Activated gamma-delta T cell treated with Interleukin-2 at 50 U/mL for 16 hours (primary cell): ENCODE data around the gene P2RY14.
"Not testable (repeated sequence)": the region's sequence is repeated elsewhere in the genome, so short reads cannot be mapped to it uniquely, and the experiment has no call there.

ENCODE experiments used
- DNase-seq: peaks from one replicate; pipeline ENCODE4 v3.0.0-alpha.2; 2020

P2RY14 gene

DNA sequence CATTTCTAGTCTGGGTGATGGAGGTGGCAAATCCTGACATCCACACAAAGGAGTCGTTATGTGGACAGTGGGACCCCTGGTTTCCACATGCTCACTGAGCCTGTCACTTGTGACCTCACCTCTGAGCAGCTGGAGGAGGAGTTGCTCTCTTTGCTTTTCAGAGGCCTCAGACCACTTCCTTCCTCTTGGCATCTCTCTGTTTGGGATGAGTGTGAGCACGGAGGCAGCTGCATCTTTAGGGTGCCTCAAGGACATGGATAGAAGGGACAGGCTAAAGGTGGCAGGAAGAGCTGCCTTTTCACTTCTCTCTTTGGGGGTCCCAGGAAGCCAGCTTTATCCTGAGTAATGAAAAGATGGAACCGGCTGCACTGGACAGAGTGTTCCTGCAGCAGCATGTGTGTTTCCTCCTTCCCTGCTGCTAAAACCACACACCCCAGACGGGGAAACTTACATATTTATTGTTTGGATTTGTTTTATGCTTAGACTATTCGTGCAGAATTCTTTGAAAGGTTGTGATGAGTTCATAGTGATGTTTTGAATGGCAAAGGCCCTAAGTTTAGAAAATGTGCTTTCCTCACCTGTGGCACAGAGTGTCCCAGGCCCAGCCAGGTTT, 107.1 kb downstream of the P2RY14 start:
- peak; percentile 34 for DNase-seq

DNA sequence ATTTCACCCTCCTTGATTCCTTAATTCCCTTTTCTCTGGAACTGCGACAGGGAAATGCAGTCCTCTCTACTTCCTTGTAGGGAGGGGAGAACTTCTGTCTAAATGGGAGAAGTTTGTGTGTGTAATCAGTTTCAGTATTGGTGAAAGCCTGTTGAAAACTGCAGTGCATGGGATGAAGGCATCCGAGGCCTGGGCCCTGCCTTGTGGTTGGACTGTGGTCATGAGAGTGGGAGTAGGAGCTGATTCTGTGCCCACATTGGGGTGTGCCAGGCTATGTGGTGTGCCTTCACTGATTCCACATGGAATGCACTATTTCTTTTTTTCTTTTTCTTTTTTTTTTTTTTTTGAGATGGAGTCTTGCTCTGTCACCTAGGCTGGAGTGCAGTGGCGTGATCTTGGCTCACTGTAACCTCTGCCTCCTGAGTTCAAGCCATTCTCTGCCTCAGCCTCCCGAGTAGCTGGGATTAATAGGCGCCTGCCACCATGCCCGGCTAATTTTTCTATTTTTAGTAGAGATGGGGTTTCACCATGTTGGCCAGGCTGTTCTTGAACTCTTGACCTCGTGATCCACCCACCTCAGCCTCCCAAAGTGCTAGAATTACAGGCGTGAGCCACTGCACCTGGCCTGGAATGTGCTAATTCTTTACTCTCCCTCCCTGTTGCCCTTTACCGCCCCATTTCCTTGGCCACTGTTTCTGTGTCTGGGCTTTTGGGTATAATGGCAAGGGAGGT, 108.2 kb downstream of the P2RY14 start:
- DNase-seq = not testable (repeated sequence)

DNA sequence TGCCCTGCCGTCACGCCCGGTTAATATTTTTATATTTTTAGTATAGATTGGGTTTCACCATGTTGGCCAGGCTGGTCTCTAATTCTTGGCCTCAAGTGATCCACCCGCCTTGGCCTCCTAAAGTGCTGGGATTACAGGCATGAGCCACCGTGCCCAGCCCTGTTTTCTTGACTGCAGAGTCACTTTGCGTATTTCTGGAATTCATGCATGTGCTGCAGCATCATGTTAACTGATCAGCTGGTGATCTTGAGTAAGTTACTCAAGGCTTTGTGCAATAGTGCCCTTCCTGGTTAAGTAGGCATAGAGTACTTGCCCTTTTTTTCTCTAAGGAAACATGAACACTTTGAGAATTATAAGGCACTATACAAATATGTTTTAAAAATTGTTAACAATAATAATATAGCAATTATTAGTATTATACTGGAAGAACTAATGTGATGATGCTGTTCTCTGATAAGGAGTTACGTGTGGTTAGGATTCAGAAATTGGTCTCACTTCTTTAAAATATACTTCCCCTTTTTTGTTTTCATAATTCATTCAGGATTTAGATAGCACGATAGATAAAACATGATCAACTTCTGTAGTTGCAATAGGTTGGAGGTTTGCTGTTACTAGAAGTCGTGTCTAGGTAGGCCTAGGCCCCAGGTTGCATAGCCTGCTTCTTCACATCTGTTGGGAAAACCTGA, 108.9 kb downstream of the P2RY14 start:
- no peak for DNase-seq

DNA sequence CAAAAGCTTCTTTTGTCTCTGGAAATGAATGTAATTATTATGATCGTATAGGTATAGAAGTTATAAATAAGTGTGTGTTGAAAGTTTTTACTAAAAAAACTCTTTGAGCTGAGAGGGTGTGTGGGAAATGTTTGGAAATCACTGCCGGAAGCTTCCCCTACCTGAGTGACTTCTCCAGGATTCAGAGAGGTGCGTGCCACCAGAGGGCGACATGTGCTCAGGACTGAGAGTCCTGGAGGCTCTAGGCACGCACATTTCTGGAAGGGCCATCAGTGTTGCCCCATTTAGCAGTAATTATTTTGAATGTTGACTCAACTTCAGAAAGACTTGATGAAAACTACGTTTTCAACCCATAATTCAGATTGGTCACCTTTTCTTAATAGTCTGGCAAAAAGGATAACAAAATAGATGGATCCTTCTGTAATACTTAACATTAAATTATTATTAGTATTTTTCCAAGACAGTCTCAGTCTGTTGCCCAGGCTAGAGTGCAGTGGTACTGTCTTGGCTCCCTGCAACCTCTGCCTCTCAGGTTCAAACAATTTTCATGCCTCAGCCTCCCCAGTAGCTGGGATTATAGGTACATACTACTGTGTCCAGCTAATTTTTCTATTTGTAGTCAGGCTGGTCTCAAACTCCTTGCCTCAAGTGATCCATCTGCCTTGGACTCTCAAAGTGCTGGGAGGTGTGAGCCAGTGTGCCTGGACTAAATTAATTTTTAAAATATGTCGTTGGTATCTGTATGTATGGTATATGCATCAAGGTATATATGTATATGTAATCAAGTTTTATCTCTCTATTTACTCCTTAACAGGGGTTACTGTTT, 109.9 kb downstream of the P2RY14 start:
- peak; percentile 84 for DNase-seq

DNA sequence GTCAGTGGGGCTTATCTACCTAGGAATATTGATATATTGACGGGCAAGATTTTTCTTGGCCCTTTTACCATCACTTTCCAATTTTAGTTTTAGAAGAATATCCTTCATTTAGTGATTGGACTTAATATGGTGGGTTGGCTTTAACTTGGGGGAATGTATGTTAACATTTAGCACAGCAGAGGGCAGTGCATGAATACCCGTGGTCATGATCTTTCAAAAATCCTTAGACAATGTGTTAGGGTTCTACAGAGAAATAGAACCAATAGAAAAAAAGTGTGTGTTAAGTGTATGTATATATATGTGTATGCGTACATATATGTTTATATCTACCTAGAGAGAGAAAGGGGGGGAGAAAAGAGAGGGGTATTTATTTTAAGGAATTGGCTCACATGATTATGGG, 112.2 kb downstream of the P2RY14 start:
- DNase-seq = no peak

DNA sequence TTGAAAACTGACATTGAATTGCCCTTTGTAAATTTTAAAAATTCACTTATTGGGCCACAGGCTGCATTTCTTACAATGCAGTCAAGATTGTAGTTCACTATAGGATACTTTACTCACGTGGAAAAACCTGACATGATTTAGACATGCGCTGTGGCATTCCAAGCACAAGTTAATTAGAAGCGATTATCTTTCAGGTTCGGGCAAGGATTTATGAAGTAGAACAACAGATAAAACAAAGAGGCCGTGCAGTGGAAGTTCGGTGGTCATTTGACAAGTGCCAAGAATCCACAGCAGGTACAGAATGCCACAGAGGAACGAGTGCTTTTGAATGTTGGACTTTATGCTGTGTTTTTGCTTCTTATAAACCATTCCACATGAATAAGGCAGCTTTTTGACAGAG, 113.1 kb downstream of the P2RY14 start:
- no peak for DNase-seq
